Measurements from ENCODE around the gene MXI1. TPM values are rescaled to one million over a fixed set of nuclear protein-coding genes. Genes with fewer than 3 reads are reported as not detected.

The MXI1 gene
- total and polyA plus RNA-seq, 2 experiments from 2014 or later = 5.1 to 8.5 TPM

- TF ChIP-seq ZNF462 (CRISPR knock-in tag; IDR thresholded peaks at IDR 0.05) = no peak
Observed at GRCh38 chr10:110163841-110164240, 43.6 kb upstream of the MXI1 start (continued).

- Histone ChIP-seq H2AFZ (no peak overlapping the region), H3K4me2 (no peak overlapping the region), H3K36me3 (ENCODE audit: insufficient read depth) (no peaks in the 10 kb centered on the region), H3K4me3 (no peak overlapping the region), H3F3A (replicated peaks; ENCODE audit: low read depth) (peaks cover 5% of the 10 kb centered on the region; the same call in 1 of the 2 replicates), H3K4me1 (ENCODE audit: insufficient read depth) (peaks cover 24% of the 10 kb centered on the region), H3K79me2 (replicated peaks; ENCODE audit: insufficient read depth) (no peaks in the 10 kb centered on the region), H3K27ac (ENCODE audit: low read depth) (no peak overlapping the region), H4K20me1 (replicated peaks; ENCODE audit: insufficient read depth) (peaks cover 10% of the 10 kb centered on the region; the same call in 1 of the 2 replicates), H3K27me3 (ENCODE audit: insufficient read depth) (peaks cover 96% of the 10 kb centered on the region), H3K9me2 (ENCODE audit: insufficient read depth) (no peaks in the 10 kb centered on the region)
- DNase-seq (ENCODE audit: low spot score) (no peak), ATAC-seq (no peak)
- peaks cover 82% of the 10 kb centered on the region for H3K27me3 Mint-ChIP-seq (ENCODE audit: insufficient read depth, low read depth, poor library complexity)
- no peak overlapping the region for H3K4me3 Mint-ChIP-seq
- peaks cover 45% of the 10 kb centered on the region for H3K4me1 Mint-ChIP-seq
- peaks cover 4% of the 10 kb centered on the region; the same call in 1 of the 3 replicates for H3K9me3 Mint-ChIP-seq
- H3K27ac Mint-ChIP-seq = no peak overlapping the region
- no peaks in the 10 kb centered on the region for H3K36me3 Mint-ChIP-seq (ENCODE audit: low read depth)
- TF ChIP-seq CREB1 (CRISPR knock-in tag; IDR thresholded peaks at IDR 0.05; ENCODE audit: low read depth) (no peak), ZNF114 (CRISPR knock-in tag; IDR thresholded peaks at IDR 0.05) (no peak), ZNF331 (CRISPR knock-in tag; IDR thresholded peaks at IDR 0.05; ENCODE audit: low read depth) (no peak), ZNF462 (CRISPR knock-in tag; IDR thresholded peaks at IDR 0.05) (no peak), REST (IDR thresholded peaks at IDR 0.05; ENCODE audit: unreplicated experiment) (no peak), JUNB (IDR thresholded peaks at IDR 0.05; ENCODE audit: unreplicated experiment) (no peak)
Observed at GRCh38 chr10:110165239-110165638, 42.2 kb upstream of the MXI1 start.

Data from GM23338 (cell line).